ENCODE results near the gene CWC15. TPM values are rescaled to one million over a fixed set of nuclear protein-coding genes. Genes with fewer than 3 reads are reported as not detected.
A peak's percentile ranks its signal among the peaks of the same experiment; 100 is the strongest.

The CWC15 gene
- total and polyA plus RNA-seq, 4 donors: 17.6 to 47.0 (median 20.9) TPM

- H3K9me3 ChIP-seq (ENCODE audit: control insufficient read depth in 4 of 4, low read length in 3 of 4): no peaks in the 10 kb centered on the region
- H3K27ac ChIP-seq (ENCODE audit: low read depth in 1 of 2, low read length in 2 of 2): no peak overlapping the region
- no peak overlapping the region for H3K9ac ChIP-seq (ENCODE audit: low read depth in 1 of 2, low read length in 2 of 2)
- DNase-seq (ENCODE audit: low spot score): no peak
- H3K36me3 ChIP-seq (ENCODE audit: control insufficient read depth in 4 of 4, insufficient read depth in 3 of 4, low read depth in 1 of 4, low read length in 3 of 4): no peaks in the 10 kb centered on the region
- H3K27me3 ChIP-seq (ENCODE audit: control insufficient read depth in 4 of 4, insufficient read depth in 4 of 4, low read length in 3 of 4): no peaks in the 10 kb centered on the region
- 97% methylated on average over 13 of the region's 13 CpGs for WGBS
- TF ChIP-seq ZBTB33 (IDR thresholded peaks at IDR 0.05) (no peak), SP1 (IDR thresholded peaks at IDR 0.05) (no peak), TAF1 (conservative IDR thresholded peaks at IDR 0.05) (no peak), RXRA (IDR thresholded peaks at IDR 0.05) (no peak), FOXA1 (IDR thresholded peaks at IDR 0.05) (no peak), HNF4A (conservative IDR thresholded peaks at IDR 0.05) (no peak), FOXA2 (IDR thresholded peaks at IDR 0.05) (no peak), GABPA (IDR thresholded peaks at IDR 0.05 in 1 of 2, conservative IDR thresholded peaks at IDR 0.05 in 1 of 2) (no peak), RAD21 (IDR thresholded peaks at IDR 0.05) (no peak), MAX (IDR thresholded peaks at IDR 0.05) (no peak), CTCF (IDR thresholded peaks at IDR 0.05; ENCODE audit: low read depth, low read length, missing input control) (no peak), ATF3 (IDR thresholded peaks at IDR 0.05) (no peak)
- H3K4me1 ChIP-seq (ENCODE audit: control insufficient read depth in 4 of 4, insufficient read depth in 4 of 4, low read length in 3 of 4): no peaks in the 10 kb centered on the region
- H3K4me3 ChIP-seq (ENCODE audit: low read depth in 1 of 3, low read length in 3 of 3): no peak overlapping the region
These were observed 24.9 kb upstream of the CWC15 start for GRCh38 chr11:94998285-94998684.

- 94% methylated on average over 6 of the region's 6 CpGs for WGBS
- no peaks in the 10 kb centered on the region for H3K36me3 ChIP-seq (ENCODE audit: control insufficient read depth in 4 of 4, insufficient read depth in 3 of 4, low read depth in 1 of 4, low read length in 3 of 4)
- no peaks in the 10 kb centered on the region for H3K9me3 ChIP-seq (ENCODE audit: control insufficient read depth in 4 of 4, low read length in 3 of 4)
- no peak overlapping the region for H3K9ac ChIP-seq (ENCODE audit: low read depth in 1 of 2, low read length in 2 of 2)
- H3K27me3 ChIP-seq (ENCODE audit: control insufficient read depth in 4 of 4, insufficient read depth in 4 of 4, low read length in 3 of 4): no peaks in the 10 kb centered on the region
- H3K4me3 ChIP-seq (ENCODE audit: low read depth in 1 of 3, low read length in 3 of 3): no peak overlapping the region
- DNase-seq (ENCODE audit: low spot score): no peak
- no peaks in the 10 kb centered on the region for H3K4me1 ChIP-seq (ENCODE audit: control insufficient read depth in 4 of 4, insufficient read depth in 4 of 4, low read length in 3 of 4)
- TF ChIP-seq CTCF (IDR thresholded peaks at IDR 0.05; ENCODE audit: low read depth, low read length, missing input control) (peak; percentile 6), MAX (IDR thresholded peaks at IDR 0.05) (no peak)
- H3K27ac ChIP-seq (ENCODE audit: low read depth in 1 of 2, low read length in 2 of 2): no peak overlapping the region
These were observed 24.1 kb upstream of the CWC15 start for GRCh38 chr11:94997437-94997836.

Data from liver (tissue), 9 donors.